Fibroblast of skin of left biceps (primary cell): ENCODE measurements around the gene BMP5.
A peak's percentile ranks its signal among the peaks of the same experiment; 100 is the strongest.

ENCODE experiments used
- DNase-seq, 2 experiments: peaks; one replicate each; pipeline ENCODE4 v3.0.0-alpha.2; 2013; ENCODE audit warnings: low read depth in 2 of 2

BMP5 gene

GRCh38 chr6:55812509-55812908 is 62.9 kb downstream of the BMP5 start:
- no peak for DNase-seq

GRCh38 chr6:55811074-55811473 is 64.3 kb downstream of the BMP5 start:
- DNase-seq, result no peak

- DNase-seq, result no peak
Measured at GRCh38 chr6:55802259-55802658, 73.1 kb downstream of the BMP5 start.

- DNase-seq, result no peak
Measured at GRCh38 chr6:55798571-55798970, 76.8 kb downstream of the BMP5 start.

- peak; percentile 3 to 21 for DNase-seq
Measured at GRCh38 chr6:55794136-55794812, 81.1 kb downstream of the BMP5 start.

- DNase-seq, result no peak
Measured at GRCh38 chr6:55785273-55785672, 90.1 kb downstream of the BMP5 start.

GRCh38 chr6:55782275-55782674 is 93.1 kb downstream of the BMP5 start:
- DNase-seq, result no peak

- no peak for DNase-seq
Measured at GRCh38 chr6:55778705-55779104, 96.7 kb downstream of the BMP5 start.

- no peak for DNase-seq
Measured at GRCh38 chr6:55777469-55777868, 97.9 kb downstream of the BMP5 start.

- no peak for DNase-seq
Measured at GRCh38 chr6:55776113-55776512, 99.3 kb downstream of the BMP5 start.

GRCh38 chr6:55775029-55775318 is 100.4 kb downstream of the BMP5 start:
- DNase-seq, result no peak

- no peak for DNase-seq
Measured at GRCh38 chr6:55774286-55775028, 100.9 kb downstream of the BMP5 start.

GRCh38 chr6:55773620-55774216 is 101.7 kb downstream of the BMP5 start:
- no peak for DNase-seq

- DNase-seq, result no peak
Measured at GRCh38 chr6:55772730-55773129, 102.7 kb downstream of the BMP5 start.

GRCh38 chr6:55759536-55759935 is 115.9 kb downstream of the BMP5 start:
- DNase-seq, result no peak

- peak; percentile 52 to 55 for DNase-seq
Measured at GRCh38 chr6:55758156-55758937, 117.0 kb downstream of the BMP5 start.

- no peak for DNase-seq
Measured at GRCh38 chr6:55756531-55757031, 118.8 kb downstream of the BMP5 start.

GRCh38 chr6:55748880-55749279 is 126.5 kb downstream of the BMP5 start:
- DNase-seq, result no peak

GRCh38 chr6:55746473-55746872 is 128.9 kb downstream of the BMP5 start:
- no peak for DNase-seq

- DNase-seq, result no peak
Measured at GRCh38 chr6:55734256-55734655, 141.1 kb downstream of the BMP5 start.

- DNase-seq, result no peak
Measured at GRCh38 chr6:55729665-55730064, 145.7 kb downstream of the BMP5 start.

GRCh38 chr6:55726144-55726543 is 149.2 kb downstream of the BMP5 start:
- no peak for DNase-seq
